GM19324 (cell line): ENCODE measurements around the gene CASZ1.

Experiments used
- ATAC-seq: cut with Tn5 transposase; IDR thresholded peaks from one replicate; pipeline ENCODE4 v1.9.1; 2021; ENCODE audit warnings: mild to moderate bottlenecking, moderate library complexity; ENCODE audit not compliant: unreplicated experiment, low FRiP score

Gene CASZ1

GRCh38 chr1:10692401-10693021 is 103.9 kb downstream of the CASZ1 start:
- ATAC-seq, result no peak

DNA sequence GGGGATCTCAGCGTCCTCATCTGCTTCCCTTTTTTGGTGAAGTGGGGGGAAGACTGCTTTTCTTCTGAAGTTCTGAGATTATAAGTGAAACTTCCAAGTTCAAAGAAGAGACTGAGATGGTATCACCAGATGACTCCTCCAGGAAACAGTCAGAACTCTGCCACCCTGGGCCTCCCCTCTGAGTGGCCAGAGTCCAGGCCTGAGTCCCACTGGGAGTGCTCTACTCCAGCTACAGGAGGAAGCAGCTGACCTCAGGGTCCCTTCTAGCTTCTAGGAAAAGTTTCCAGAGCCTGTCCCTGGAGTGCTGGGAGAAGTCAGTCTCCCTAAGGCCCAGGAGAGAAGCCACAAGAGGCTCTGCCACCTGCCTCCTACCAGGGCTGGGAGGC is 104.7 kb downstream of the CASZ1 start:
- no peak for ATAC-seq

- no peak for ATAC-seq
Observed at GRCh38 chr1:10691075-10691739, 105.2 kb downstream of the CASZ1 start.

GRCh38 chr1:10690484-10690883 is 106.0 kb downstream of the CASZ1 start:
- no peak for ATAC-seq

- ATAC-seq, result no peak
Observed at GRCh38 chr1:10688409-10688786, 108.0 kb downstream of the CASZ1 start.

- ATAC-seq, result no peak
Observed at GRCh38 chr1:10687782-10688408, 108.6 kb downstream of the CASZ1 start.

DNA sequence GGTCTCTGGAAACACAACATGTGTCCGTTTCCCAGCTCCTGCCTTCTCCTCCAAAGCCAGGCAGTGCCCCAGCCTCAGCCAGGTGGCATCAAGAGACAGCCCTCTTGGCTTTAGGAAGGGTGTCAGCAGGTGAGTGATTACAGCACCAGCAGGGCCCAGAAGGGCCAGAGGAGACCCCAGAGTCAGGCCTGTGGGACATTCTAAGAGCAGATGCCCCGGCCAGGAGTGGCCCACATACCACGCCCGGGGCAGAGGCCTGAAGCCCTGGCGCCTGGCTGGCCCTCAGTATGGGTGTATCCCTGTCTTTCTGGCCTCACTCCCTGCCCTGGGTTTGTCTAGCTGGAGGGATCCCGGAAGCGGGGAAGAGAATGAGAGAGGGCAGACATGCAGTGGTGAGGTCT is 109.2 kb downstream of the CASZ1 start:
- no peak for ATAC-seq

- no peak for ATAC-seq
Observed at GRCh38 chr1:10686404-10687040, 109.9 kb downstream of the CASZ1 start.

DNA sequence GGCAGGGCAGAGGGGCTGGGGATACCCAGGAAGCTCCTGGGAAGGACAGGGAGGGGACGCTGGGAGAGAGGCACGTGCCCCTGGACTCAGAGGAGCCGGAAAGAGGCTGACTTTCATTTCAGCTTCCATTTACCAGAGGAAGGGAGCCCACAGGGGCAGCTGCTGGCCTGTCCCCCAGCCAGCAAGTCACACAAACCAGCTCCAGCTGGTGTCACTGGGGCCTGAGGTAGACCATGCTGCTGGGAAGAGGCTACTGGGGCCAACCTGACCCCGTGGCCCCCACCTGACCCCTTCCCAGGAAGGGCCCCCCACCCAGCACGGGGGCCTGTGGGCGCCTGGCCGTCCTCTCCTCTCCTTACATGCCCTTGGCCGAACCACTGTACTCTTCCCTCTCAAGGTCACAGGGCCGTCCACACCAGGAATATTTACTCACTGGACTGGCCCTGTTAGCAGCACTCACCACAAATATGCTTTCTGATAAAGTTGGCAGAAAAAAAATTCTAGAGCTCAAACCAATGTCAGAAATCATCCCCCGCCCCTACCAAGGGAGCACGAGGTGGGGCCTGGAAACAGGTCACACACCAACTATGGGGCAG is 110.5 kb downstream of the CASZ1 start:
- no peak for ATAC-seq

DNA sequence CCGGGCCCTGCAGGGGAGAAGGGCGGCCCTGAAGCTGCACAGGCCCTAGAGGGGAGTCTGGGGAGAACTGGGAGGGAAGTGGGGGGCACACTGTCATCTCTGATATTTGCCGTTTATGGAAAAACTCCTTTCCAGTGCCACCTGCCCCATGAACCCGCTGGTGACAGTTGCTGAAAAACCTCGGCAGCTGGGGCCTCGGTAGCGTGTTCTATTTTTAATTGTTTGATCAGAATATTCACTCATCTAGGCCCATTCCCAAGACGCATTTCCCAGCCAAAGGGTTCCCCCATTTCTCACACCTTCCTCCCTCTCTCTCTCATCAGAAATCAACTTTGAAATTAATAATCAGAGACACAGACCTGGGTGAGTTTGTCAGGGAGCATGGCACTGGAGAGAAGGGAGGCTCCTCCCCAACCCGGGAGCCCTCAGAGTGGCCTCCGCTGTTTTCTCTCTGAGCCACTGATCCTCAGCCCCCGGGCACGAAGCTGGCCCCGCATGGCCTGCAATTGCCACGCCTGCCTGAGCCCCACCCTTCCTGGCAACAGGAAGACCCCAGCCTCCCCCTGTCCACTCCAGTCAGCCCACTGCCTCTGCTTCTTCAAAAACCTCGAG is 111.1 kb downstream of the CASZ1 start:
- ATAC-seq, result no peak

- ATAC-seq, result no peak
Observed at GRCh38 chr1:10684221-10684620, 112.2 kb downstream of the CASZ1 start.

DNA sequence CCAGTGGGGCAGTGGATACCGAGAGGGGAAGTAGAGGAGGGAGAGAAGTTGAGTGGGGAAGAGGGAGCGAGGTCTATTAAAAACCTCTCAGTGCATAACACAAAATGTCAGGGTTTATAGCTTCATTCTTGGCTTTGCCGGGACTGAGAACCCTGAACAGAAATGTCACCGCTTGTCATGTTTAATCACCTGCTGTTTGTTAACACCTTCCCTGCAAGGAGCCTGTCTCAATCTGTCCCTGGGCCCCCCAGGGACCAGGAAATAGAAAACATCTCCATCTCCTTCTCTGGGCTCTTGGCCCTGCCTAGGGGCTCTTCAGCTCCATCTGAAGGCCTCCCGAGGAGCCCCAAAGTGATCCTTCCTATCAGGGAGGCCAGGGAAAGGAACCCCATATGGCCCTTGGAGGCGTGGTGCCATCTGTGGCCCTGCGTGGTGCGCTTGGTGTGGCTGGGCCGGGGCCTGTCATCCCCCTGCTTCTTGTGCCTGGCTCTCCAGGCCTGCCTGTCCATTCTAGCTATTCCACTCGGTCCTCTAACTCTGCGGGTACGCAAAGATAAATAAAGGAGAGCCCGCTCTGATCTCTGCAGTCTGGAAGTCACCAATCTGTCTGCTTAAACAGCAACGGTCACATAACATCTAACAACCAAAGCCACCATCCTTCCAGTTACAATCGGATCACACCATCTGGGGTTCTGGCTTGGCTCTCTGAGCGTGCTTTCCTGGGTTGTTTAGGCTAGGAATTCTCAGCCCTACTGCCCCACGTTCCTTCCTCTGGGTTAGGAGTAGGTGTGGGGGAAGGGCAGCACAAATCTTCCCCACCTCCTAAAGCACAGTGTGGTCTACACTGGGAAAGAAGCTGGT is 113.8 kb downstream of the CASZ1 start:
- ATAC-seq, result no peak

DNA sequence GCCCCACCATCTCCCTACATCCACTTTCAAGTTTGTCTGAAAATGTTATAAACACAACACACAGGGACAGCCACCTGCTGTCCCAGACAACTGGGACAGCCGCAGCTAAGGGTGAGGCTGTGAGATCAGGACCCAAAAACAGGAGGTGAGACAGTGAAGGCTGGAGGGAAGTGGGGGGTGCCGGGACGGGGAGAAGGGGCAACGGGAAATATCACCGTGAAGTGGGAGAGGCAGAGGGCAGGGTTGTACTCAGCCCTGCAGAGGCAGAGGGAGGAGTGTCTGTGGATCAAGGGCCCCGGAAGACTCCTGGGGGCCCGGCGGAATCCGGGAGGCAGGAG is 114.4 kb downstream of the CASZ1 start:
- no peak for ATAC-seq

GRCh38 chr1:10681296-10682107 is 114.9 kb downstream of the CASZ1 start:
- no peak for ATAC-seq

DNA sequence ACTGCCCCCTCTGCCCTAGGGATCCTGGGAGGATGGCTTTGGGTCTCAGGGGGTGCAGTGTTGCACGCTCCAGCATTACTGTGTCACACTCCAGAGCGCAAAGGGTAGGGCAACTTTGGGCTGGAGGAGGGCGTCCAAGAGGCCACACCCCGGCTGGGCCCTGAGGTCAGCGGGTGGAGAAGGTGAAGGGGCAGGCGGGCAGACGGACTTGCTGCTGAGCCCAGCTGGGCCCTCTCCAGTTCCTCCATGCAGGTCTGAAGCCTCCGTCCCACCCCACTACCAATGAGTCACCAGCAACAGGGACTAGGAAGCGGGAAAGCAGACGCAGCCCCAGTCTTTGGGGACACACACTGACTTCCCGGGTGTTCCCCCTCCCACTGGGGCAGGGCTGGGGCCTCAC is 116.0 kb downstream of the CASZ1 start:
- no peak for ATAC-seq

DNA sequence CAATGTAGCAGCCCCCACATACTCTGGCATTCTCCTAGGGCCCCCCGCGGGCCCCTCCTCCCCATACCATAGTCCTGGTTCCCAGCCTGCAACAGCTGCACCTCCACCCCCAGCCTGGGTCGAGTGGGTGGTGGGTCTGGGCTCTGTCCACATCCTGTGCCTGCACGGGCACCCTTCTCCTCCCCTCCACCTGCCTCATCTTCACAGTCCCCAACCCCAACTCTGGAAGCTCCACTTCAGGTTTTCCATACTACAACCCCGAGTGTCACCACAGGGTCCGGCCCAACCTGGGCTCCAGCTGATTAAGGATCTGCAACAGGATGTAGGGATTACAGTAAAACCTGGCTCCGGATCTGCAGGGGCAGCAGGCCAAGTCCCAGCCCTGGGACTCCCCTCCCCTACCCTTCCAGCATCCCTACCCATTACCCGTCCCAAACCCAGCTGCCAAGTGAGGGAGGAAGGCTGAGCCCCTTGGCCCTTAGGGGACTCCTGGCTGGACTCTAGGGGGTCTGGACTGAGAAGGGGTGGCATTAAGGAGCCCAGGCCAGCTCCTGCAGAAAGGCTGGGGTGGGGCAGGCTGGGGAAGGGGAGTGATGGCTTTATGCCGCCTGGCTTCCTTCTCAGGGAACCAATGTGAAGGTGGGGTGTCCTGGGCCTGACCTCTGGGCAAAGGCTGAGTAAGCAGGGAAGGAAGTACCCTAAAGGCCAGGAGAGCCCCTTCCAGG is 116.8 kb downstream of the CASZ1 start:
- ATAC-seq, result no peak

DNA sequence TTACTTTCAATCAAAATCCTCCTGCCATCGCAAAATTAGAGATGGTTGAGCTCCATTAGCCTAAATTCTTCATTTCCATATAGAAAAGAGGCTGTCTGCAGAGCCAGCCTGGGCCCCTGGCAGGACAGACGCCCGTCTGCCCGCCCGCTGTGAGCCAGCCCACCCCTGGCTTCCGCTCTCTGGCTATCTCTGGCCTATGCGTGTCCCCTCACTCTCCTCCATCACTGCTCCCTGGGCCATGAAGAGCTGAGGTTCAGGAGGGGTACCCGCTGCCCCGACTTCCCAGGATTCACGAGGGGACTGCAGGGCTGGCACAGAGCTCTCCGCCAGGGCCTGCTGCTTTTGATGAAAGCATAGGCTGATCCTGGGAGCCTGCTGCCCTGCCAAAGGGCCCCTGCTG is 117.6 kb downstream of the CASZ1 start:
- ATAC-seq, result no peak

DNA sequence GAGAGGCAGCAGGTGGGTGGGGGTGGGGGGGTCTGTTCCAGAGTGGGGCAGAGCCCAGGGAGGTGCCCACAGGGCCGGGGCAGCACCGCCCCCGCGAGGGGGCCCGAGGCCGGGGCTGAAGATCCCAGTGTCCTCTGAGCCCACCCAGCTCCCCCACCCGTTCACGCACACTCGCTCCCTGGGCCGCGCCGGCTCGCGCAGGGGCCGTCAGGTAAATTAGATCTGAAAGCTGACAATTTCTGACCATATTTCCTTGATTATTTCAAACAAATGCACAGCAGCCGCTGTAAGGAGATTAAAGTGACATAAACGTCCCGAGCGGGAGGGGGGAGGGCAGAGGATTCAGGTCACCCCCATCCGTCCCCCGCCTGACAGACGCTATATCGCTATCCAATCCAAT is 118.0 kb downstream of the CASZ1 start:
- no peak for ATAC-seq
